Fibroblast of peridontal ligament (primary cell): ENCODE results near the gene SLC22A17.
A peak's percentile ranks its signal among the peaks of the same experiment; 100 is the strongest.

Source experiments
- DNase-seq: peaks from one replicate; pipeline ENCODE4 v3.0.0-alpha.2; 2010; ENCODE audit errors: extremely low read depth

The SLC22A17 gene

GRCh38 chr14:23361763-23362162 lies 9.1 kb upstream of the SLC22A17 start:
- no peak for DNase-seq

- peak; percentile 63 for DNase-seq
These were observed 8.6 kb upstream of the SLC22A17 start for GRCh38 chr14:23361320-23361719.

GRCh38 chr14:23360496-23360895 lies 7.8 kb upstream of the SLC22A17 start:
- DNase-seq: no peak

- no peak for DNase-seq
These were observed 7.2 kb upstream of the SLC22A17 start for GRCh38 chr14:23359722-23360447.

- no peak for DNase-seq
These were observed 6.5 kb upstream of the SLC22A17 start for GRCh38 chr14:23359167-23359626.

- no peak for DNase-seq
These were observed 6.0 kb upstream of the SLC22A17 start for GRCh38 chr14:23358553-23359166.

- DNase-seq: no peak
These were observed 5.4 kb upstream of the SLC22A17 start for GRCh38 chr14:23358042-23358441.

GRCh38 chr14:23357261-23357660 lies 4.6 kb upstream of the SLC22A17 start:
- no peak for DNase-seq

GRCh38 chr14:23356662-23357061 lies 4.0 kb upstream of the SLC22A17 start:
- no peak for DNase-seq

GRCh38 chr14:23355871-23356435 lies 3.3 kb upstream of the SLC22A17 start:
- no peak for DNase-seq

- no peak for DNase-seq
These were observed 2.3 kb upstream of the SLC22A17 start for GRCh38 chr14:23354990-23355389.

- DNase-seq: no peak
These were observed 720 bp upstream of the SLC22A17 start for GRCh38 chr14:23353433-23353780.

- DNase-seq: no peak
These were observed 794 bp downstream of the SLC22A17 start for GRCh38 chr14:23351681-23352505.

- DNase-seq: no peak
These were observed 3.4 kb downstream of the SLC22A17 start for GRCh38 chr14:23349156-23349845.

- DNase-seq: no peak
These were observed 4.4 kb downstream of the SLC22A17 start for GRCh38 chr14:23348297-23348655.

- DNase-seq: no peak
These were observed 5.0 kb downstream of the SLC22A17 start for GRCh38 chr14:23347406-23348296.

- DNase-seq: no peak
These were observed 5.8 kb downstream of the SLC22A17 start for GRCh38 chr14:23346693-23347405.

- DNase-seq: no peak
These were observed 6.5 kb downstream of the SLC22A17 start for GRCh38 chr14:23345987-23346692.

GRCh38 chr14:23344481-23344880 lies 8.2 kb downstream of the SLC22A17 start:
- no peak for DNase-seq
